Tongue (tissue), 2 donors: Measurements from ENCODE around the gene PUS7L. TPM values are rescaled to one million over a fixed set of nuclear protein-coding genes. Genes with fewer than 3 reads are reported as not detected.
"Not testable (repeated sequence)": the region's sequence is repeated elsewhere in the genome, so short reads cannot be mapped to it uniquely, and the experiment has no call there.

ENCODE experiments used
- DNase-seq: peaks from one replicate; pipeline ENCODE4 v3.0.0-alpha.2; 2015
- total RNA-seq: library from RNA; depleted of rRNA; stranded (reverse); fragments of >200 nt; gene quantifications from one replicate; pipeline ENCODE4 v1.2.3, GENCODE V29; 2014

Gene PUS7L
- total RNA-seq: 25.8 TPM

GRCh38 chr12:43758728-43759563 lies at the start of gene PUS7L, which contains the start of gene IRAK4:
TSS of gene PUS7L (minus strand) at chr12:43758790. CDS start at chr12:43755245, 3,545 bp downstream.
TSS of gene IRAK4 (plus strand) at chr12:43758951. CDS start at chr12:43768112, 9,161 bp downstream.
- peak; percentile 99 for DNase-seq

GRCh38 chr12:43807386-43807785 lies 48.8 kb upstream of the PUS7L start:
- peak; percentile 10 for DNase-seq

- DNase-seq: no peak
These were observed 48.1 kb upstream of the PUS7L start for GRCh38 chr12:43806737-43807072.

- peak; percentile 94 for DNase-seq
These were observed 47.5 kb upstream of the PUS7L start, which contains the start of gene TWF1 for GRCh38 chr12:43805860-43806736. TSS of gene TWF1 (minus strand) at chr12:43806317. CDS start at chr12:43806245, 72 bp downstream.

GRCh38 chr12:43805149-43805859 lies 46.7 kb upstream of the PUS7L start:
- no peak for DNase-seq

GRCh38 chr12:43797561-43798217 lies 39.1 kb upstream of the PUS7L start:
- DNase-seq: no peak

GRCh38 chr12:43795716-43796280 lies 37.2 kb upstream of the PUS7L start:
- DNase-seq: no peak

GRCh38 chr12:43789941-43790340 lies 31.4 kb upstream of the PUS7L start:
- DNase-seq: peak; percentile 71

- no peak for DNase-seq
These were observed 28.5 kb upstream of the PUS7L start for GRCh38 chr12:43786899-43787693.

GRCh38 chr12:43776498-43776897 lies 17.9 kb upstream of the PUS7L start:
- DNase-seq: peak; percentile 60

- DNase-seq: no peak
These were observed 7.7 kb upstream of the PUS7L start for GRCh38 chr12:43766291-43766690.

GRCh38 chr12:43764528-43764927 lies 5.9 kb upstream of the PUS7L start:
- no peak for DNase-seq

- DNase-seq: no peak
These were observed 5.2 kb upstream of the PUS7L start for GRCh38 chr12:43763769-43764168.

GRCh38 chr12:43762596-43762995 lies 4.0 kb upstream of the PUS7L start:
- no peak for DNase-seq

- DNase-seq: no peak
These were observed 2.9 kb upstream of the PUS7L start for GRCh38 chr12:43761500-43761899.

- DNase-seq: no peak
These were observed 1.8 kb upstream of the PUS7L start for GRCh38 chr12:43760396-43760795.

- DNase-seq: no peak
These were observed 303 bp downstream of the PUS7L start for GRCh38 chr12:43758247-43758727.

- DNase-seq: no peak
These were observed 4.6 kb downstream of the PUS7L start for GRCh38 chr12:43754015-43754414.

- DNase-seq: not testable (repeated sequence)
These were observed 7.2 kb downstream of the PUS7L start for GRCh38 chr12:43751360-43751759.

GRCh38 chr12:43750814-43751213 lies 7.8 kb downstream of the PUS7L start:
- DNase-seq: no peak
